GM12878 (cell line): ENCODE data around the gene MYH6. TPM values are rescaled to one million over a fixed set of nuclear protein-coding genes. Genes with fewer than 3 reads are reported as not detected.
"Not testable (repeated sequence)": the region's sequence is repeated elsewhere in the genome, so short reads cannot be mapped to it uniquely, and the experiment has no call there.

Source experiments
- ATAC-seq: fragments of 200-7000 bp; cut with Tn5 transposase; 3 replicates; pipeline ENCODE4 v1.9.1; 2020; ENCODE audit warnings: mild to moderate bottlenecking, moderate library complexity
- BruUV-seq: library from RNA; stranded (reverse); fragments of 400-500 nt; replicated peaks from 2 replicates; lab custom pipeline; 2021; lab: Mats Ljungman, UMichigan
- CTCF ChIA-PET: fragments of 300-600 bp; sonication (Branson Sonifier 250); formaldehyde crosslinking; extraction: SDS; loops from one replicate; lab custom pipeline; 2021; ENCODE audit warnings: inconsistent platforms; lab: Yijun Ruan, JAX
- POLR2A ChIA-PET: fragments of 350-600 bp; formaldehyde crosslinking; extraction: SDS; loops from one replicate; lab custom pipeline; 2021; ENCODE audit warnings: inconsistent platforms; lab: Charles Lee
- RAD21 ChIA-PET: fragments of 300-600 bp; sonication (Branson Sonifier 250); formaldehyde crosslinking; loops from one replicate; lab custom pipeline; 2023; ENCODE audit warnings: antibody characterized with exemption; ENCODE audit not compliant: unreplicated experiment; lab: Charles Lee
- SMC1A ChIA-PET: fragments of 300-600 bp; sonication (Branson Sonifier 250); formaldehyde crosslinking; loops from one replicate; lab custom pipeline; 2023; ENCODE audit not compliant: unreplicated experiment, uncharacterized antibody; lab: Charles Lee
- DNase-seq: peaks from one replicate; pipeline ENCODE4 v3.0.0-alpha.2; 2011; ENCODE audit warnings: low read depth, low spot score
- FAIRE-seq: peaks from 3 replicates; lab custom pipeline; 2011; peaks lifted over from hg19 to GRCh38; lab: Jason Lieb, UNC
- H2AFZ ChIP-seq: 2 replicates; pipeline ENCODE4 v1.6.0; 2011; ENCODE audit warnings: low read depth, low read length, control low read depth; ENCODE audit not compliant: control insufficient read depth
- H3K27ac ChIP-seq: 2 replicates; pipeline ENCODE4 v1.5.1; 2011; ENCODE audit warnings: control low read depth; ENCODE audit not compliant: control insufficient read depth, insufficient read depth
- H3K27me3 ChIP-seq, 2 experiments: replicated peaks in 1 of 2; 2 replicates each; pipeline versions ENCODE4 v1.6.0 to v1.6.1; 2011; ENCODE audit warnings: low read length in 1 of 2; ENCODE audit not compliant: control insufficient read depth in 2 of 2, insufficient read depth in 2 of 2
- H3K36me3 ChIP-seq, 2 experiments: 2 replicates each; pipeline ENCODE4 v1.5.1; 2011; ENCODE audit warnings: low read length in 1 of 2; ENCODE audit not compliant: control insufficient read depth in 2 of 2, insufficient read depth in 2 of 2
- H3K4me1 ChIP-seq: 2 replicates; pipeline ENCODE4 v1.6.1; 2011; ENCODE audit warnings: mild to moderate bottlenecking, low read length, moderate library complexity, mixed read lengths; ENCODE audit not compliant: control insufficient read depth, insufficient read depth
- H3K4me2 ChIP-seq: 2 replicates; pipeline ENCODE4 v1.6.0; 2011; ENCODE audit warnings: control low read depth; ENCODE audit not compliant: control insufficient read depth, insufficient read depth
- H3K4me3 ChIP-seq: fragments of 200-600 bp; sonication (generic); 2 replicates; pipeline ENCODE4 v1.5.1; 2016
- H3K79me2 ChIP-seq: 2 replicates; pipeline ENCODE4 v1.6.0; 2011; ENCODE audit warnings: low read length; ENCODE audit not compliant: control insufficient read depth, insufficient read depth
- H3K9ac ChIP-seq: 2 replicates; pipeline ENCODE4 v1.8.0; 2011; ENCODE audit warnings: low read length, control low read depth, mixed read lengths; ENCODE audit not compliant: control insufficient read depth, insufficient read depth
- H3K9me3 ChIP-seq: replicated peaks from 3 replicates; pipeline ENCODE4 v1.5.1; 2011; ENCODE audit warnings: mild to moderate bottlenecking, low read length; ENCODE audit not compliant: control insufficient read depth, insufficient read depth
- H4K20me1 ChIP-seq: 2 replicates; pipeline ENCODE4 v1.6.0; 2011; ENCODE audit not compliant: control insufficient read depth, insufficient read depth
- CEBPB ChIP-seq, 2 experiments: fragments of 150-350 bp in 1 of 2; IDR thresholded peaks; 2 replicates each; pipeline ENCODE4 v1.6.1; 2012 to 2014; ENCODE audit warnings: low read depth in 2 of 2, low read length in 2 of 2, borderline replicate concordance in 1 of 2, inconsistent platforms in 1 of 2
- IKZF2 ChIP-seq, 2 experiments: fragments of 450-650 bp; IDR thresholded peaks; 2 replicates each; pipeline ENCODE4 v1.6.1; 2017; ENCODE audit warnings: mild to moderate bottlenecking in 2 of 2, moderate library complexity in 2 of 2
- MTA2 ChIP-seq: fragments of 450-650 bp; IDR thresholded peaks from 2 replicates; pipeline ENCODE4 v1.6.1; 2016; ENCODE audit warnings: low read depth, mild to moderate bottlenecking, moderate library complexity
- TCF3 ChIP-seq: IDR thresholded peaks from 2 replicates; pipeline ENCODE4 v1.6.1; 2012; ENCODE audit warnings: low read depth, mild to moderate bottlenecking, low read length, borderline replicate concordance; ENCODE audit not compliant: insufficient read depth
- WGBS: methylation state at CpG from one replicate; pipeline ENCODE4 v1.1.6; 2016; ENCODE audit warnings: low lambda C conversion rate; ENCODE audit not compliant: insufficient replicate concordance, insufficient coverage; ENCODE audit errors: missing lambda C conversion rate; 5-methylcytosine and 5-hydroxymethylcytosine counted together
- in situ Hi-C: fragments of 300-500 bp; cut with MboI; formaldehyde crosslinking; loops from 9 replicates; pipeline ENCODE4 v1.14.3; 2018; ENCODE audit warnings: mixed read lengths
- intact Hi-C: fragments of 100-400 bp; cut with micrococcal nuclease; formaldehyde crosslinking; loops from one replicate; pipeline ENCODE4 v1.14.2; 2022; ENCODE audit not compliant: unreplicated experiment
- polyA plus RNA-seq, 11 experiments: library from polyadenylated mRNA; depleted of rRNA in 4 of 11; unstranded in 6 of 11; stranded (reverse) in 5 of 11; fragments of >200 nt; fragmentation: Nextera tagmentation in 4 of 11; fragmentation: Illumina TruSeq in 1 of 11; extraction: Ambion mirVana in 4 of 11; extraction: Trizol in 1 of 11; gene quantifications; 1 replicate in 1 of 11; 2 replicates in 10 of 11; pipeline versions ENCODE4 v1.2.1 to v1.2.3, GENCODE V29; 2011 to 2016; ENCODE audit warnings: inconsistent platforms in 2 of 11, missing spikeins in 2 of 11, low read depth in 1 of 11
- total RNA-seq, 4 experiments: library from RNA; depleted of rRNA in 3 of 4; stranded (reverse); fragments of >200 nt in 3 of 4; fragmentation: Illumina TruSeq in 1 of 4; extraction: Trizol in 1 of 4; gene quantifications; 2 replicates each; pipeline versions ENCODE4 v1.2.1 to v1.2.3, GENCODE V29; 2013 to 2021
- TF ChIP-seq, protein P1 (sequence below): IDR thresholded peaks from 2 replicates; pipeline ENCODE4 v1.6.1; 2011; ENCODE audit warnings: borderline replicate concordance, low read depth, mild to moderate bottlenecking, moderate library complexity, mixed read lengths, low read length; ENCODE audit not compliant: insufficient read depth; ENCODE audit errors: extremely low read length

MYH6 gene
- total and polyA plus RNA-seq, 10 of the 15 experiments (the other 5 are each of a cell fraction or from before 2014, with no cell fraction given), result 0.01 to 0.84 (median 0.05) TPM; not detected in 7

DNA sequence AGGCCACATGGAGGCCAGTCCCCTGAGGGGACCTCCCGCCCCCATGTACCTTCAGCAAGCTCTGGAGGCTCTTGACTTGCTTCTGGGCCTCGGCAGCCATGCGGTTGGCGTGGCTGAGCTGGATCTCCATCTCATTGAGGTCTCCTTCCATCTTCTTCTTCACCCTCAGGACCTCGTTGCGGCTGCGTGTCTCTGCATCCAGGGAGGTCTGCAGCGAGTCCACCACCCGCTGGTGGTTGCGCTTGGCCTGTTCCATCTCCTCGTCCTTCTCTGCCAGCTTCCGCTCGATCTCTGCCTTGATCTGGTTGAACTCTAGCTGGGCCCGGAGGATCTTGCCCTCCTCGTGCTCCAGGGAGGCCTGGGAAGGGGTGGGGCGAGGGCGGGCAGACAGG lies 21.8 kb downstream of the MYH6 start:
- H3K4me3 ChIP-seq, H3K9me3 ChIP-seq, H3K27me3 ChIP-seq, SMC1A ChIA-PET, H3K36me3 ChIP-seq, in situ Hi-C loops, H3K4me2 ChIP-seq, H3K27ac ChIP-seq, H3K79me2 ChIP-seq, CTCF ChIA-PET, RAD21 ChIA-PET, DNase-seq, H2AFZ ChIP-seq, ATAC-seq, BruUV-seq, intact Hi-C loops, FAIRE-seq, H4K20me1 ChIP-seq, H3K4me1 ChIP-seq, POLR2A ChIA-PET, H3K9ac ChIP-seq: not testable (repeated sequence)
- 37% methylated on average over 14 of the region's 17 CpGs for WGBS

DNA sequence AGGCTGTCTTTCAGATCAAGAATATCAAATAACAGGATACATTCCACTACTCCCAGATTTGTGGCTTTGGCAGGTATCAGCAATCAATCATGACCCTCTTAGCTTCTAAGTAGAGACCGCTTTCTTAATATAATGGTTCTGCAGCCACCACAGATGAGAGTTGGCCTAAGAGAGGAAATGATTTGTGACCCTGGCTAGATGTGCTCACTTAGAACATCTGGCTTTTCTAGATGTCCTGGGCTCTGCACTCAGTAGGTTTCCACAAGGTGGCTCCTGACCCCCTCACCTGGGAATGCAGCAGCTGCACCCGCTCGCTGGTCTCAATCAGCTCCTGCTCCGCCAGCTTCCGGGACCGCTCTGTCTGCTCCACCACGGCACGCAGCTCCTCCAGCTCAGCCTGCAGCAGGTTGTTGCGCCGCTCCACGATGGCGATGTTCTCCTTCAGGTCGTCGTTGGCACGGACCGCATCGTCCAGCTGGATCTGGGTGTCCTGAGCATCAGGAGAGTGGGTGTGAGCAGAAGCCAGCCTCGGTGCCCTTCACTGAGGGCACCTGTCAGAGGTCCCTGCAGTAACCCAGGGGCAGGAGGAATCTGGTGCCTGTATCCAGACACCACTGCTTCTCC lies 22.3 kb downstream of the MYH6 start:
- ChIA-PET POLR2A (no interaction called here), RAD21 (no interaction called here), SMC1A (no interaction called here), CTCF (interaction anchor here (0.6 kb wide), 1 partner anchor 425 kb away, joined by 4 read pairs; no protein-coding TSS in a partner anchor)
- no peaks in the 10 kb centered on the region; a peak in 2 of 4 replicates for H3K27me3 ChIP-seq
- H3K4me2 ChIP-seq, result no peak overlapping the region
- H3K9me3 ChIP-seq, result no peaks in the 10 kb centered on the region
- ATAC-seq, result no peak
- H3K36me3 ChIP-seq, result no peaks in the 10 kb centered on the region
- intact Hi-C loops (no loop called here), in situ Hi-C loops (no loop called here)
- H3K79me2 ChIP-seq, result no peaks in the 10 kb centered on the region
- TF ChIP-seq MTA2 (no peak), IKZF2 (IDR thresholded peaks at IDR 0.05) (no peak), TCF3 (no peak), CEBPB (IDR thresholded peaks at IDR 0.05; ENCODE audit: borderline replicate concordance in 1 of 2, low read depth in 2 of 2, low read length in 2 of 2) (no peak)
- TF ChIP-seq, protein P1, sequence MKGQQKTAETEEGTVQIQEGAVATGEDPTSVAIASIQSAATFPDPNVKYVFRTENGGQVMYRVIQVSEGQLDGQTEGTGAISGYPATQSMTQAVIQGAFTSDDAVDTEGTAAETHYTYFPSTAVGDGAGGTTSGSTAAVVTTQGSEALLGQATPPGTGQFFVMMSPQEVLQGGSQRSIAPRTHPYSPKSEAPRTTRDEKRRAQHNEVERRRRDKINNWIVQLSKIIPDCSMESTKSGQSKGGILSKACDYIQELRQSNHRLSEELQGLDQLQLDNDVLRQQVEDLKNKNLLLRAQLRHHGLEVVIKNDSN, result no peak
- H2AFZ ChIP-seq, result no peak overlapping the region
- no peaks in the 10 kb centered on the region for H4K20me1 ChIP-seq
- DNase-seq, result no peak
- no peaks in the 10 kb centered on the region for H3K4me1 ChIP-seq
- no peak overlapping the region for H3K27ac ChIP-seq
- BruUV-seq, result no TSS peak
- H3K4me3 ChIP-seq, result no peak overlapping the region
- H3K9ac ChIP-seq, result no peak overlapping the region
- no peak for FAIRE-seq
- 56% methylated on average over 9 of the region's 18 CpGs for WGBS
